Fibroblast of lung (primary cell): ENCODE results near the gene TBC1D22A.

Experiments used
- CTCF ChIP-seq, 2 donors: IDR thresholded peaks in 1 of 2; conservative IDR thresholded peaks in 1 of 2; 1 replicate in 1 of 2; 2 replicates in 1 of 2; pipeline ENCODE4 v1.5.1; 2011 to 2012; ENCODE audit warnings: low read length in 2 of 2, control low read depth in 1 of 2, inconsistent platforms in 1 of 2, low read depth in 1 of 2, mild to moderate bottlenecking in 1 of 2
- EZH2 ChIP-seq: IDR thresholded peaks from 2 replicates; pipeline ENCODE4 v1.5.1; 2012; ENCODE audit warnings: low read length, control low read depth, mild to moderate bottlenecking; ENCODE audit errors: missing control alignments

- TF ChIP-seq CTCF (conservative IDR thresholded peaks at IDR 0.05 in 1 of 2, IDR thresholded peaks at IDR 0.05 in 1 of 2; ENCODE audit: low read depth in 1 of 2, low read length in 2 of 2) (no peak), EZH2 (no peak)
Observed at GRCh38 chr22:47005506-47006408, 243.3 kb downstream of the TBC1D22A start.
